ENCODE results near the gene PPARG.

- TF ChIP-seq CTCF (IDR thresholded peaks at IDR 0.05 in 8 of 11, conservative IDR thresholded peaks at IDR 0.05 in 3 of 11): no peak
- no peak for TF ChIP-seq POLR2AphosphoS5 (IDR thresholded peaks at IDR 0.05)
Observed at GRCh38 chr3:12342151-12342550, 53.3 kb downstream of the PPARG start.

Measured in spleen (tissue), 7 donors.